ENCODE measurements around the gene SORCS2.

DNA sequence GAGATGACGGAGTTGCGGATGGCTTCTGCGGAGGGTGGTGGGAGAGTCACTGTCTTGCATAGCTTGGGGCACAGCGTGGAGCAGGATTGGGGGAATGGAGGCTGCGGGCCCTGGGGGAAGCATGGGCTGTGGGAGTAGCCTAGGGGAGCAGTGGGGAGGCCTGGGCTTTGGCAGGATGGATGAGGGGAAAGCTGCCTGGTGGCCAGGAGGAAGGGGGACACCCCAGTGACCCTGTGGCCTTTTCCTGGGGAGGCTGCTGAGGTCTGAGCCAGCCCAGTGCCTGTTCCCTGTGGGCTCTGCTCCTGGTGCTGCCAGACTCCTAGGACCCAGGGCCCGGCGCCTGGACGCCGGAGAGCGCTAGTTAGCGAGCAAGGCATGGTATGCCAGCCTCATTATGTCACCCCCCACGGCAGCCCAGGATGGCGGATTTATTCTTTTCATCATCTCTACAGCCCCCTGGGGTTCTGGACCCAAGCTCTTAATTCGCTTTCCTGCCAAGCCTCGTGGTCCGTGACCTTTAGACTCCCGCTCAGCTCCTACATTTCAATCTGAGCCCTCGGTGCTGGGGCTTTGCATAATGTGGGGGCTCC lies 39.8 kb downstream of the SORCS2 start:
- TF ChIP-seq, protein P1, sequence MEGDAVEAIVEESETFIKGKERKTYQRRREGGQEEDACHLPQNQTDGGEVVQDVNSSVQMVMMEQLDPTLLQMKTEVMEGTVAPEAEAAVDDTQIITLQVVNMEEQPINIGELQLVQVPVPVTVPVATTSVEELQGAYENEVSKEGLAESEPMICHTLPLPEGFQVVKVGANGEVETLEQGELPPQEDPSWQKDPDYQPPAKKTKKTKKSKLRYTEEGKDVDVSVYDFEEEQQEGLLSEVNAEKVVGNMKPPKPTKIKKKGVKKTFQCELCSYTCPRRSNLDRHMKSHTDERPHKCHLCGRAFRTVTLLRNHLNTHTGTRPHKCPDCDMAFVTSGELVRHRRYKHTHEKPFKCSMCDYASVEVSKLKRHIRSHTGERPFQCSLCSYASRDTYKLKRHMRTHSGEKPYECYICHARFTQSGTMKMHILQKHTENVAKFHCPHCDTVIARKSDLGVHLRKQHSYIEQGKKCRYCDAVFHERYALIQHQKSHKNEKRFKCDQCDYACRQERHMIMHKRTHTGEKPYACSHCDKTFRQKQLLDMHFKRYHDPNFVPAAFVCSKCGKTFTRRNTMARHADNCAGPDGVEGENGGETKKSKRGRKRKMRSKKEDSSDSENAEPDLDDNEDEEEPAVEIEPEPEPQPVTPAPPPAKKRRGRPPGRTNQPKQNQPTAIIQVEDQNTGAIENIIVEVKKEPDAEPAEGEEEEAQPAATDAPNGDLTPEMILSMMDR (IDR thresholded peaks at IDR 0.05) = no peak
- no peak for TF ChIP-seq POLR2A (IDR thresholded peaks at IDR 0.05)
